ENCODE data around the gene MGP.

DNA sequence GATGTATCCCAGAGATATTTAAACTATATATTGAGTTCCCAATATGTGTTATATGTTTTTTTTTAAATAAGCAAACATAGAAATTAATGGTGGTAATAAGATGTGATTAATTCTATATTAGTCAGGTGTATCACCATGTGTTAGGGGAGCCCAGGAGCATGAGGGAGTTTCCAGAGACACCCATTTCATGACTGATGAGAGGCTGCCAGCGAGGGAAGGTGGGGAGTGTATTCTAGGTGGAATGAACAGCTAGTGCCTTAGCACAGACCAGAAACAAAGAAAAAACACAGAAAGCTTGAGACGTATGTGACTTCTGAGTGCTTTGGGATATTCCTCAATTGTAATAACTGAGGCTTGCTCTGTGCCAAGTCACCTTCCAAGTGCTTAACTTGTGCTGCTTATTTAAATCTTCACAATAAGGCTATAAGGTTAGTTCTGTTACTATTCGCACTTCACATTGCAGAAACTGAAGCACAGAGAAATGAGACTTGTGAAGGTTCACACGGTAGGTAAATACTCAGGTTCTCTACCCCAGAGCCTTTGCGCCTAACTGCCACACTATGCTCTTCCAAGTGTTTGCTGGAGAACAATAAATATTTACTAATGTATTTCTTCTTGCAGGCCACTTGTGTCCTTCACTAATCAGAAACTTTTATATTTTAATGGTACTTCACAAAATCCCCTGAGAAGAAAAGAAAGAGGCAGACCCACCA is 17.9 kb upstream of the MGP start:
- TF ChIP-seq POLR2A (IDR thresholded peaks at IDR 0.05), result no peak
- TF ChIP-seq, protein P1, sequence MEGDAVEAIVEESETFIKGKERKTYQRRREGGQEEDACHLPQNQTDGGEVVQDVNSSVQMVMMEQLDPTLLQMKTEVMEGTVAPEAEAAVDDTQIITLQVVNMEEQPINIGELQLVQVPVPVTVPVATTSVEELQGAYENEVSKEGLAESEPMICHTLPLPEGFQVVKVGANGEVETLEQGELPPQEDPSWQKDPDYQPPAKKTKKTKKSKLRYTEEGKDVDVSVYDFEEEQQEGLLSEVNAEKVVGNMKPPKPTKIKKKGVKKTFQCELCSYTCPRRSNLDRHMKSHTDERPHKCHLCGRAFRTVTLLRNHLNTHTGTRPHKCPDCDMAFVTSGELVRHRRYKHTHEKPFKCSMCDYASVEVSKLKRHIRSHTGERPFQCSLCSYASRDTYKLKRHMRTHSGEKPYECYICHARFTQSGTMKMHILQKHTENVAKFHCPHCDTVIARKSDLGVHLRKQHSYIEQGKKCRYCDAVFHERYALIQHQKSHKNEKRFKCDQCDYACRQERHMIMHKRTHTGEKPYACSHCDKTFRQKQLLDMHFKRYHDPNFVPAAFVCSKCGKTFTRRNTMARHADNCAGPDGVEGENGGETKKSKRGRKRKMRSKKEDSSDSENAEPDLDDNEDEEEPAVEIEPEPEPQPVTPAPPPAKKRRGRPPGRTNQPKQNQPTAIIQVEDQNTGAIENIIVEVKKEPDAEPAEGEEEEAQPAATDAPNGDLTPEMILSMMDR (IDR thresholded peaks at IDR 0.05), result no peak
